HepG2 (cell line): ENCODE data around the gene POLR1E. TPM values are rescaled to one million over a fixed set of nuclear protein-coding genes. Genes with fewer than 3 reads are reported as not detected.

Experiments used
- ARNT2 ChIP-seq: sonication (generic); formaldehyde crosslinking; IDR thresholded peaks from 2 replicates; pipeline ENCODE4 v1.8.0; 2022; ENCODE audit warnings: mild to moderate bottlenecking, low read depth, missing genetic modification reagents, moderate library complexity
- CREBL2 ChIP-seq: sonication (generic); formaldehyde crosslinking; IDR thresholded peaks from 2 replicates; pipeline ENCODE4 v1.8.1; 2023; ENCODE audit warnings: missing genetic modification reagents, mild to moderate bottlenecking, borderline replicate concordance
- DRAP1 ChIP-seq: IDR thresholded peaks from 2 replicates; pipeline ENCODE4 v1.6.1; 2016; ENCODE audit warnings: missing genetic modification reagents, missing compliant biosample characterization
- GABPA ChIP-seq, 2 experiments: IDR thresholded peaks; 2 replicates each; pipeline ENCODE4 v1.6.1; 2011 to 2016; ENCODE audit warnings: low read depth in 2 of 2, low read length in 1 of 2, missing biosample characterization in 1 of 2, missing genetic modification characterization in 1 of 2
- HDAC1 ChIP-seq: sonication (generic); formaldehyde crosslinking; IDR thresholded peaks from 2 replicates; pipeline ENCODE4 v1.5.1; 2020; ENCODE audit warnings: mild to moderate bottlenecking, missing genetic modification reagents
- IRF1 ChIP-seq: sonication (generic); formaldehyde crosslinking; IDR thresholded peaks from 2 replicates; pipeline ENCODE4 v1.4.0; 2020; ENCODE audit warnings: low read depth, mild to moderate bottlenecking, missing genetic modification reagents
- JDP2 ChIP-seq: sonication (generic); formaldehyde crosslinking; IDR thresholded peaks from 2 replicates; pipeline ENCODE4 v1.8.1; 2022; ENCODE audit warnings: missing genetic modification reagents, borderline replicate concordance
- NFKBIZ ChIP-seq: IDR thresholded peaks from 2 replicates; pipeline ENCODE4 v1.6.1; 2018; ENCODE audit warnings: missing genetic modification reagents, missing compliant biosample characterization
- PCBP1 ChIP-seq: fragments of 200-400 bp; formaldehyde crosslinking; IDR thresholded peaks from 2 replicates; pipeline ENCODE4 v1.6.1; 2017; ENCODE audit warnings: mild to moderate bottlenecking, low read depth, low read length, borderline replicate concordance
- POGZ ChIP-seq: sonication (generic); formaldehyde crosslinking; IDR thresholded peaks from 2 replicates; pipeline ENCODE4 v1.4.0; 2020; ENCODE audit warnings: mild to moderate bottlenecking, missing genetic modification reagents
- SRSF4 ChIP-seq: fragments of 200-400 bp; formaldehyde crosslinking; IDR thresholded peaks from one replicate; pipeline ENCODE4 v1.6.1; 2018; ENCODE audit warnings: mild to moderate bottlenecking, low read depth, low read length, moderate library complexity; ENCODE audit not compliant: poor library complexity, severe bottlenecking
- STAG1 ChIP-seq: sonication (generic); formaldehyde crosslinking; IDR thresholded peaks from 2 replicates; pipeline ENCODE4 v1.4.0; 2020; ENCODE audit warnings: missing genetic modification reagents
- TAF1 ChIP-seq: sonication (generic); formaldehyde crosslinking; IDR thresholded peaks from 2 replicates; pipeline ENCODE4 v1.4.0; 2020; ENCODE audit warnings: missing genetic modification reagents
- ZFP91 ChIP-seq: sonication (generic); formaldehyde crosslinking; IDR thresholded peaks from 2 replicates; pipeline ENCODE4 v1.9.0; 2022; ENCODE audit warnings: missing genetic modification reagents, mild to moderate bottlenecking, borderline replicate concordance
- ZNF256 ChIP-seq: sonication (generic); formaldehyde crosslinking; conservative IDR thresholded peaks from 2 replicates; pipeline ENCODE4 v1.4.0; 2020; ENCODE audit warnings: missing genetic modification reagents
- ZNF318 ChIP-seq: sonication (generic); formaldehyde crosslinking; IDR thresholded peaks from 2 replicates; pipeline ENCODE4 v1.4.0; 2020; ENCODE audit warnings: mild to moderate bottlenecking, missing genetic modification reagents
- polyA plus RNA-seq, 8 experiments: library from polyadenylated mRNA; depleted of rRNA in 3 of 8; stranded (reverse) in 7 of 8; unstranded in 1 of 8; fragments of >200 nt; fragmentation: Illumina TruSeq in 4 of 8; extraction: Trizol in 4 of 8; gene quantifications; 2 replicates each; pipeline versions ENCODE4 v1.2.1 to v1.2.3, GENCODE V29; 2011 to 2016; ENCODE audit warnings: low read depth in 4 of 8, missing spikeins in 1 of 8, mixed read lengths in 1 of 8; ENCODE audit not compliant: insufficient read depth in 1 of 8
- total RNA-seq, 5 experiments: library from RNA; depleted of rRNA; stranded (reverse); fragments of >200 nt; fragmentation: Illumina TruSeq; extraction: Trizol; gene quantifications; 2 replicates each; pipeline ENCODE4 v1.2.3, GENCODE V29; 2016; ENCODE audit warnings: low read depth in 1 of 5

POLR1E gene
- total and polyA plus RNA-seq, 2 of the 13 experiments (the other 11 are each of a cell fraction or from before 2014, with no cell fraction given) = 23.0 to 37.8 TPM

GRCh38 chr9:37485389-37486255 lies at the start of gene POLR1E (continued):
- TF ChIP-seq ZNF318 (peak; percentile 76; the same call in 1 of the 2 replicates), TAF1 (CRISPR knock-in tag) (peak; percentile 78; the same call in 1 of the 2 replicates), HDAC1 (peak; percentile 84), STAG1 (CRISPR knock-in tag) (peak; percentile 3; the same call in 1 of the 2 replicates), PCBP1 (no peak), DRAP1 (CRISPR knock-in tag) (peak; percentile 94), ZNF256 (CRISPR knock-in tag) (0 out of 2 replicates have a peak, but pooled peaks have one; percentile 43), GABPA (IDR thresholded peaks at IDR 0.05; ENCODE audit: low read depth, low read length) (peak; percentile 65), GABPA (CRISPR knock-in tag; IDR thresholded peaks at IDR 0.05; ENCODE audit: low read depth) (peak; percentile 71), SRSF4 (no peak), JDP2 (CRISPR knock-in tag) (no peak), CREBL2 (0 out of 2 replicates have a peak, but pooled peaks have one; percentile 35), IRF1 (CRISPR knock-in tag) (no peak), ARNT2 (CRISPR knock-in tag) (peak; percentile 22; the same call in 1 of the 2 replicates), POGZ (CRISPR knock-in tag) (peak; percentile 70), ZFP91 (CRISPR knock-in tag) (peak; percentile 61; the same call in 1 of the 2 replicates), NFKBIZ (CRISPR knock-in tag) (peak; percentile 46; the same call in 1 of the 2 replicates)
